Astrocyte of the spinal cord (primary cell): ENCODE data around the gene RPL27.

Source experiments
- DNase-seq: peaks from one replicate; pipeline ENCODE4 v3.0.0; 2011; ENCODE audit warnings: low read depth, low spot score
- H3K4me3 ChIP-seq: 2 replicates; pipeline ENCODE4 v1.5.1; 2011; ENCODE audit warnings: low read depth, mild to moderate bottlenecking, low read length, moderate library complexity
- CTCF ChIP-seq: IDR thresholded peaks from 2 replicates; pipeline ENCODE4 v1.5.1; 2012; ENCODE audit warnings: low read depth, mild to moderate bottlenecking, low read length, inconsistent platforms
- in situ Hi-C: cut with HindIII; loops from 2 replicates; pipeline ENCODE4 v1.10.0; 2017; ENCODE audit warnings: low sequenced_read_pairs

The RPL27 gene

GRCh38 chr17:43010667-43011308 is 12.6 kb downstream of the RPL27 start:
- no peak for DNase-seq
- in situ Hi-C loops, result no loop called here
- TF ChIP-seq CTCF, result no peak
- no peak overlapping the region for H3K4me3 ChIP-seq

GRCh38 chr17:43011728-43012472 is 13.7 kb downstream of the RPL27 start:
- no peak for TF ChIP-seq CTCF
- in situ Hi-C loops, result no loop called here
- H3K4me3 ChIP-seq, result no peak overlapping the region
- DNase-seq, result no peak

DNA sequence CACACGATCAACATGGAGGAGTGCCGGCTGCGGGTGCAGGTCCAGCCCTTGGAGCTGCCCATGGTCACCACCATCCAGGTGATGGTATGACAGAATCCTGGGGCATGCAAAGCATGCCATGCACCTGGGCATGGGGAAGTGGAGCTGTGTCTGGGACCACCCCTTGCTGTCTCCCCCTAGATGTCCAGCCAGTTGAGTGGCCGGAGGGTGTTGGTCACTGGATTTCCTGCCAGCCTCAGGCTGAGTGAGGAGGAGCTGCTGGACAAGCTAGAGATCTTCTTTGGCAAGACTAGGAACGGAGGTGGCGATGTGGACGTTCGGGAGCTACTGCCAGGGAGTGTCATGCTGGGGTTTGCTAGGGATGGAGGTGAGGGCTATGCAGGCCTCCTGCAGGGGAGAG is 15.1 kb downstream of the RPL27 start:
- TF ChIP-seq CTCF, result no peak
- H3K4me3 ChIP-seq, result no peak overlapping the region
- in situ Hi-C loops, result no loop called here
- DNase-seq, result no peak

DNA sequence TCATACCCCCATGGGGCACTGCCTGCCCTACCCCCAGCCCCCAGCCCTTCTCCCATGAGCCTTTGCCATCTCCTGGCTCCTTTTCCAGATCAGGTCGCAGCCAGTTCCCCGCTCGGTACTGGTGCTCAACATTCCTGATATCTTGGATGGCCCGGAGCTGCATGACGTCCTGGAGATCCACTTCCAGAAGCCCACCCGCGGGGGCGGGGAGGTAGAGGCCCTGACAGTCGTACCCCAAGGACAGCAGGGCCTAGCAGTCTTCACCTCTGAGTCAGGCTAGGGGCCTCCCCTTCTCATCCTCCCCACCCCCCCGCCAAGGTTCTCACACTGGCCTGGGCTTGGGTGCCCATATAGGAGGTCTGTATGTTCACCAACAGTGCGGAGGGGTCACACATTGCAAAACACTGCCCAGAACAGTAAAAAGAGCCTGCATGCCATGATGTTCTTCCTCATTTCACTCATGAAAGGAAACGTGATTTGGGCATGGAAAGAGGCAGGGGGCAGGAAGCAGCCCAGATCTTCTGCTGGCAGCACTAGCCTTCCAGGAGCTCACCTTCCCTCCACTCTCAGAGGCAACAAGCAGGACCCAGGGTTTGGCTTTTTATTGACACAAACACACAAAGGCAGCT is 15.9 kb downstream of the RPL27 start:
- in situ Hi-C loops, result no loop called here

DNA sequence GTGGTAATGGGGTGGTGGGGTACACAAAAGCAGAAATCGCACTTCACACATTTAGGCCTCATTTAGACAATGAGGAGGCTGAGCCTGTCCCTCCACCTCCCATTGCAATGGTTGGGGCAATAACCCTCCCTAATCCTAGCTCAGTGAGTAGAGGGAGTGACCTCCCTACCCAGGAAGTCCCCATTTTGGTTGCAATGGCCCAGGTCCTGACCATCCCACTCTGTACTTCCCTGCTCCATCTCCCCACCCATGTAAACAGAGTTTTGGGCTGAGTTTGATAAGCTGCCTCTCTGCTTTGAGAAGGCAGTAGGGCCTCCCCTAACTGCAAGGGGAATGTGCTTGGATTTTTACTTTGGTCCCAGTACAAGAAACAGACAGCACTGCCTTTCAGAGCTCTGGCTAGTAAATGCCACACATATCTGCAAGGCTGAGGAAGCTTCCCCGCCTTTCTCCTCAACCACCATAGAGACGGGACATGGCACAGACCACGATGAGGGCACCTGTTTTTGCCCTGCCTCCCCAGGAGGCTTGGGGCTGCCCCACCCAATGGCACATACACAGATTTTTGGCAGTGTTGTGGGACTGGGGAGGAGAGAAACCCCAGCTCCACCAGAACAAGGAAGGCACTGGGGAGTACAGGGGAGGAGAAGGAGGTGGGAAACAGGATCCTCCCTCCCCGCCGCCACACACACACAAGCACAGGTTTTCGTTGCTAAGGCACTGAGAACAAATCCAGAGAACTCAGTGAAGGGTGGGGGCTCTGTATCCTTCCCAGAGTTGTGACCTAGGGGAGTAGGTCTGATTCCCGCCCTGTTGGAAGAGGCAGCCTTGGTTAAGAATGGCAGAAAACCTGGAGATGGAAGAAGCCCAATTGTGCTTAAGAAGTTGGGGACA is 16.7 kb downstream of the RPL27 start:
- in situ Hi-C loops, result no loop called here
- DNase-seq, result no peak
- H3K4me3 ChIP-seq, result no peak overlapping the region
- no peak for TF ChIP-seq CTCF

More for the DNA sequence above, 15.9 kb downstream of the RPL27 start:
- no peak overlapping the region for H3K4me3 ChIP-seq
- DNase-seq, result no peak
- TF ChIP-seq CTCF, result no peak

DNA sequence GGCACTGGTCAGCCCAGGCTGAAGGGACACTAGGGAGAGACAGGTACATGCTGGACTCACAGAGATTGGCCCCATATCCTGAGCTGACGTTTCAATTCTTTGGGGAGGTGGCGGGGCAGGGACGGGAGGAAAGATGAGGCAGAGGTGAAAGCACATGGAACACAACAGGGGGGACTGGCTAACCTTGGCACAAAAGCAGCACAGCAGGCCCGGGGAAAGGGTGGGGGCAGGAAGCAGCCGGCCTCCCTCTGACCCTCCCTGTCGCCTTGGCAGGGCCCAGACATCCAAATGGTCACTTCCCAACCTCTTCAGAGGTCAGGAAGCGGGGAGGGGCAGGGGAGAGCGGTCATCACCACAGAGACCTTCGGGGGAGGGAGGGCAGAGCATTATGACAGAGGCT is 17.4 kb downstream of the RPL27 start:
- no peak for DNase-seq
- H3K4me3 ChIP-seq, result no peak overlapping the region
- in situ Hi-C loops, result no loop called here
- no peak for TF ChIP-seq CTCF
